Measurements from ENCODE around the gene LBP.

Gene LBP

GRCh38 chr20:38317422-38317821 lies 28.9 kb upstream of the LBP start:
- no peaks in the 10 kb centered on the region for H3F3A ChIP-seq (ENCODE audit: insufficient read depth)
- no peaks in the 10 kb centered on the region for H3K9me2 ChIP-seq (replicated peaks; ENCODE audit: insufficient read depth, low read length)
- no peak overlapping the region for H3K4me2 ChIP-seq (ENCODE audit: low read depth, low read length, poor library complexity, severe bottlenecking)
- no peaks in the 10 kb centered on the region for H3K36me3 ChIP-seq (ENCODE audit: low read length)
- no peaks in the 10 kb centered on the region for H3K79me2 ChIP-seq (ENCODE audit: insufficient read depth, low read length)
- H2AFZ ChIP-seq (ENCODE audit: low read depth, low read length, severe bottlenecking) = no peak overlapping the region
- no peaks in the 10 kb centered on the region for H3K27me3 ChIP-seq (ENCODE audit: low read length)
- H3K27ac ChIP-seq (ENCODE audit: low read depth, low read length) = no peak overlapping the region
- no peaks in the 10 kb centered on the region for H3K9me3 ChIP-seq (ENCODE audit: insufficient read depth, low read length)
- no peak overlapping the region for H3K4me3 ChIP-seq (ENCODE audit: insufficient read depth, low read length, poor library complexity, severe bottlenecking)
- H4K20me1 ChIP-seq (ENCODE audit: low read depth, low read length) = no peaks in the 10 kb centered on the region
- TF ChIP-seq EZH2phosphoT487 (conservative IDR thresholded peaks at IDR 0.05; ENCODE audit: low read length) = no peak
- no peak for TF ChIP-seq CTCF (IDR thresholded peaks at IDR 0.05; ENCODE audit: insufficient read depth, low read length, poor library complexity, severe bottlenecking)
- H3K9ac ChIP-seq (ENCODE audit: low read length) = no peak overlapping the region

DNA sequence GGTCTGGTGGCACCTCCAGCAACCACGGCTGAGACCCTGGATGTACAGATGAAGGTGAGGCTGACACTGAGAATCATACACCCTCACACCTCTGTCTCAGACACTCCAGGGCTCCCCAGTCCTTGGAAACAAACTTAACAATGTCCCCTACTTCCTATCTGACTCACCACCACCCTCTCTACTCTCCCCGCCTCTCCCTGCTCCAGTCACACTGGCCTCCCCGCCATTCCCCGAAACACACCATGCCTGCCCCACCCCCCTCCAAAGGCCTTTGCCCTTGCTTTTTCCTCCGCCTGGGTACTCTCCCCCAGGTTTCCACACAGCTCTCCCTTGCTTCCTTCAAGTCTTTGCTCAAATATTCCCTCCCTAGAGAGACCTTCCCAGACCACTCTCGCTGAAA lies 26.1 kb upstream of the LBP start:
- Histone ChIP-seq H3K4me2 (ENCODE audit: low read depth, low read length, poor library complexity, severe bottlenecking) (no peak overlapping the region), H3K9me2 (replicated peaks; ENCODE audit: insufficient read depth, low read length) (no peaks in the 10 kb centered on the region), H3K9ac (ENCODE audit: low read length) (no peak overlapping the region), H3K36me3 (ENCODE audit: low read length) (no peaks in the 10 kb centered on the region), H3F3A (ENCODE audit: insufficient read depth) (no peaks in the 10 kb centered on the region), H3K4me3 (ENCODE audit: insufficient read depth, low read length, poor library complexity, severe bottlenecking) (no peak overlapping the region), H3K27ac (ENCODE audit: low read depth, low read length) (no peak overlapping the region), H3K27me3 (ENCODE audit: low read length) (no peaks in the 10 kb centered on the region), H4K20me1 (ENCODE audit: low read depth, low read length) (no peaks in the 10 kb centered on the region), H3K9me3 (ENCODE audit: insufficient read depth, low read length) (no peaks in the 10 kb centered on the region), H2AFZ (ENCODE audit: low read depth, low read length, severe bottlenecking) (no peak overlapping the region), H3K79me2 (ENCODE audit: insufficient read depth, low read length) (no peaks in the 10 kb centered on the region)
- no peak for TF ChIP-seq CTCF (IDR thresholded peaks at IDR 0.05; ENCODE audit: insufficient read depth, low read length, poor library complexity, severe bottlenecking)
- no peak for TF ChIP-seq EZH2phosphoT487 (conservative IDR thresholded peaks at IDR 0.05; ENCODE audit: low read length)

DNA sequence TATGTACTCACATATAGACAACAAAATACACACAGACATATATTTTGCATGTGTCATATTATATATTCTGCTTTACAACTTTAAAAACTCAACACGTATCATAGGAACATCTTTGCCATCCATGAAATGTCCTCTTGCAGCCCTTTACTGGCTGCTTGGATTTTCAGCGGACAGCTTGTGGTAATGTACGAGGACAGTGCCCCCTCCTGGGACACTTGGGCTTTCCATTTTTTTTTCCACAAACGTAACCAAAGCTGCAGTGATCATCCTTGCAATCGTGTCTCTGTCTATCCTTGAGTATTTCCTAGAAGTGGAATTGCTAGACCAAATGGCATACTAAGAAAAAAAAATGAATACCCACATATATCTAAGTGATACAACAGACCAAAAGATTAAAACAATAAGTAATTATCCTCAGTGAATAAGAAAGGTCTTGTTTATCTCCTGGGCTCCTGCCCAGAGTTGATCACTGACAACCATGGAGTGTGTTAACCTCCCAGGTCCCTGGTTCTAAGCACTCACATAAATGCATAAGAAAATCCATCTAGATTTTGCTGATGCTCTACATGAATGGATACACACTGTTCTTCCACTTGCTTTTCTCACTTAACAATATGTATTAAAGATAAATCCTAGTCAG lies 24.2 kb upstream of the LBP start:
- no peak overlapping the region for H2AFZ ChIP-seq (ENCODE audit: low read depth, low read length, severe bottlenecking)
- H3K9me3 ChIP-seq (ENCODE audit: insufficient read depth, low read length) = no peaks in the 10 kb centered on the region; the same call in 1 of the 2 replicates
- no peaks in the 10 kb centered on the region for H3K27me3 ChIP-seq (ENCODE audit: low read length)
- no peaks in the 10 kb centered on the region for H3K79me2 ChIP-seq (ENCODE audit: insufficient read depth, low read length)
- H3K4me3 ChIP-seq (ENCODE audit: insufficient read depth, low read length, poor library complexity, severe bottlenecking) = no peak overlapping the region
- no peak overlapping the region for H3K9ac ChIP-seq (ENCODE audit: low read length)
- no peak overlapping the region for H3K27ac ChIP-seq (ENCODE audit: low read depth, low read length)
- H3F3A ChIP-seq (ENCODE audit: insufficient read depth) = no peaks in the 10 kb centered on the region
- no peaks in the 10 kb centered on the region for H4K20me1 ChIP-seq (ENCODE audit: low read depth, low read length)
- no peaks in the 10 kb centered on the region for H3K9me2 ChIP-seq (replicated peaks; ENCODE audit: insufficient read depth, low read length)
- peak; percentile 34 for TF ChIP-seq CTCF (IDR thresholded peaks at IDR 0.05; ENCODE audit: insufficient read depth, low read length, poor library complexity, severe bottlenecking)
- TF ChIP-seq EZH2phosphoT487 (conservative IDR thresholded peaks at IDR 0.05; ENCODE audit: low read length) = no peak
- no peaks in the 10 kb centered on the region for H3K36me3 ChIP-seq (ENCODE audit: low read length)
- H3K4me2 ChIP-seq (ENCODE audit: low read depth, low read length, poor library complexity, severe bottlenecking) = no peak overlapping the region
